ENCODE results near the gene COL1A2.

The COL1A2 gene

GRCh38 chr7:94394437-94395140, at the start of gene COL1A2:
TSS of gene COL1A2 (plus strand) at chr7:94394895. CDS start at chr7:94395032, 137 bp downstream.
- no peak for DNase-seq

- DNase-seq, result no peak
These were observed 48.8 kb upstream of the COL1A2 start for GRCh38 chr7:94345907-94346306.

- no peak for DNase-seq
These were observed 46.6 kb upstream of the COL1A2 start for GRCh38 chr7:94348142-94348541.

DNA sequence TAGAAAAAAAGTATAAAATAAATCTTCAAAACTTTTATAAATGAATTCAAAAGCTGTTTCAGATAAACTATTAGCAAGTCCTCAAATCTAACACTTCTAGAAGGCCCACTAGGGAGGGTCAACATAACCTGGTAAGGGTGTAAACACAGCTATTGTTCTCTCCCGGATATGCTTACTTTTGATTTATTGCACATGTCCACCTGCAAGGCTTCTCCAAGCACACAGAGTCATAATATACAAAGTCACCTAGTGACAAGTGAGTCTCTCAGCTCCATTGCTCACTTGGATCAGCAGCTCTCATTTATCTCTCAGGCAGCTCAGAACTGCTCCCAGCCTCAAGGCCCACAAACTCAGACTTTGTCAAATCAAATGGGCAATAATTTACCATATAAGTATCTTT, 44.0 kb upstream of the COL1A2 start:
- no peak for DNase-seq

- DNase-seq, result no peak
These were observed 43.0 kb upstream of the COL1A2 start for GRCh38 chr7:94351703-94352102.

DNA sequence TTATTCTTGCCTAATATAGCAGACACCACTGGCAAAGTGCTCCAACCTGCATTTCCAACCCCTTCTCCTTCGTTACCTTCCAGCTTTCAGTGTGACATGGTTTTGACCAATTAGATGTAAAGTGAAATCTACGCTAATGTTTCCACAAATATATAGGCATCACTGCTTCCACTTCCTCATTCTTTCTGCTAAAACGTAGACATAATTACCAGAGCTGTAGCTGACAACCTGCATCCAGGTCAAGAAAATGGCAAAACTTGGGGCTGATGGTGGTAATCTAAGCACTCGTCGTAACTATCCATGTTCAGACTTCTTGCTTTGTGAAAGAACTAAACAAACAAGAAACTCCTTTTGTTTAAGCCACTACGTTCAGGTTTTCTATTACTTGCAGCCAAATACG, 41.8 kb upstream of the COL1A2 start:
- DNase-seq, result no peak

GRCh38 chr7:94354953-94355352, 39.7 kb upstream of the COL1A2 start:
- no peak for DNase-seq

- DNase-seq, result no peak
These were observed 39.2 kb upstream of the COL1A2 start for GRCh38 chr7:94355454-94355853.

DNA sequence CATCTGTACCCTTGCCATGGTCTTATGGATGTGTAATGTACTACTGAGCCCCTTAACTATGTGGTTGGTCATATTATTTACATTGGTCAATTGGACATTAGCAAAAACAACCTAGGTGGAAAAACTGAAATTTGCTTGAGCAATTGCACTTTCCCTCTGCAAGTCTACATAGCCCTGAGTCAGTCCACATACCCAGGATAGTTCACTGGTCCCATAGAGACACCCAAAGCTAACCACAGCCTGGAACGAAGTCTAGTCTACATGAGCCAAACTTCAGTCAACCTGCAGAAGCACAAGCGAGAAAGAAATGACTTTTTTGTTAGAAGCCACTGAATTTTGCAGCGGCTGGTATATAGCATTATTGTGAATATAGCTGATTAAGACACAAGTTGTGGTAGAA, 37.6 kb upstream of the COL1A2 start:
- no peak for DNase-seq

DNA sequence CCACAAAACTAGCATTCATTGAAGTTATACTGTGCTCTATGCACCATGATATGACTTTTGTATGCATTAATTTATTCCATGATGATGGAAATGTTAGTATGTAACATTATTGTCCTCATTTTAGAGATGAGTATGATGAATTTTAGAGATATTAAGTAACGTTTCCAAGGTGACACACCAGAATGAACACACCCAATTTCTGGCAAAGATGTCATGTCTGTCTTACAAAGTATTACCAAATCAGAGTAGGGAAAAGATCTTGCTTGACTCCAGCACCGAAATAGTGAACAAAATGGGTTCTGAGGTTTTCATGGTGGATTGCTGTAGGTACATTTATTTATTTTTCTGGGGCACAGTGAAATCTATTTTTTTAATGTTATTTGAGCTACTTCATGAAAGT, 33.8 kb upstream of the COL1A2 start:
- DNase-seq, result no peak

DNA sequence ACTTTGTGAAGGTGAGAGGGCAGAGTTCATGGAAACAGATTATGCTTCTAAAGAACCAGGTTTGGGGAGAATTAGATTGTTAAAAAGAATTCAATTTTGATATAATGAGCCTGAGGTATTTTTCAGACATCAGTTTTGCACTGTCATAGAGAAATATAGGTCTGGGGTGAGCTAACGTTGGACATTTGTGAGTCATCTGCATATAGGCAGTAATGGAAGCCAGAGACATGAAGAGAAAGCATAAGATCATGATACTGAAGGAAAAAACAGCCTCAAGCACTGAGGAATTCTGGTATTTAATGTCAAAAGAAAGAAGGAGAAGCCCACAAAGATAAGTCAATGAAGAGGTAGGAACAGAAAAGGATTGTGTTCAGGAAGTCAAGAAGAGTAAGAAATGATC, 32.4 kb upstream of the COL1A2 start:
- DNase-seq, result no peak

DNA sequence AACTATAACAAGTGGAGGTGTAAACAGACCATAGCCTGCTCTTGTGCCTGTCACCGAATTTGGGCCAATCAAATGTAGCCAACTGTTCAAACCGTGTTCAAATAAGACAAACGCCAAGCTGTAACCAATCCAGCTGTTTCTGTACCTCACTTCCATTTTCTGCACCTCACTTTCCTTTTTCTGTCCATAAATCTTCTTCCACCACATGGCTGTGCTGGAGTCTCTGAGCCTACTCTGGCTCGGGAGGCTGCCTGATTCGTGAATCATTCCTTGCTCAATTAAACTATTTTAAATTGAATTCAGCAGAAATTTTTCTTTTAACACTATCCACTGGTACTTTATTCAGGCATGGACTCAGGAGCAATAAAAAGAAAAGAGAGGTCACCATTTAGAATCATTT, 29.9 kb upstream of the COL1A2 start:
- no peak for DNase-seq

DNA sequence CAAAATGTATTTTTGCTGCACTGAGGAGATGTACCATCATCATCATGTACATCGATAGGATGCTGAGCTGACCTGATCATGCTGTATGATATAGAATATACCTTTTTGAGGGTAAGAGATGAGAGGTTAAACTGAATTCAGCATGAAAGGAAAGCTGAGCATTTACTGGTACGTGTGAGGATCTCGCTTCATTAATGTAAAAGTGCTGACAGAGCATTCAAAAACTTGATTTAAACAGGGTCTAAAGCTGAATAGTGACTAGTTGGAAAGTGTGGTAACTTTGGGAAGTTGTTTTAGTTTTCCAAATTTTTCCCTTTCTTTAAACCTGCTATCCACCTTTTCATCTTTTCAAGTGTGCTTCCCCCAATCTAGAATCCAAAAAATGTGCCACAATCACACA, 28.5 kb upstream of the COL1A2 start:
- no peak for DNase-seq

- DNase-seq, result no peak
These were observed 27.9 kb upstream of the COL1A2 start for GRCh38 chr7:94366832-94367231.

GRCh38 chr7:94367949-94368348, 26.7 kb upstream of the COL1A2 start:
- DNase-seq, result no peak

GRCh38 chr7:94368371-94368791, 26.3 kb upstream of the COL1A2 start:
- DNase-seq, result no peak

GRCh38 chr7:94374231-94374630, 20.5 kb upstream of the COL1A2 start:
- no peak for DNase-seq

DNA sequence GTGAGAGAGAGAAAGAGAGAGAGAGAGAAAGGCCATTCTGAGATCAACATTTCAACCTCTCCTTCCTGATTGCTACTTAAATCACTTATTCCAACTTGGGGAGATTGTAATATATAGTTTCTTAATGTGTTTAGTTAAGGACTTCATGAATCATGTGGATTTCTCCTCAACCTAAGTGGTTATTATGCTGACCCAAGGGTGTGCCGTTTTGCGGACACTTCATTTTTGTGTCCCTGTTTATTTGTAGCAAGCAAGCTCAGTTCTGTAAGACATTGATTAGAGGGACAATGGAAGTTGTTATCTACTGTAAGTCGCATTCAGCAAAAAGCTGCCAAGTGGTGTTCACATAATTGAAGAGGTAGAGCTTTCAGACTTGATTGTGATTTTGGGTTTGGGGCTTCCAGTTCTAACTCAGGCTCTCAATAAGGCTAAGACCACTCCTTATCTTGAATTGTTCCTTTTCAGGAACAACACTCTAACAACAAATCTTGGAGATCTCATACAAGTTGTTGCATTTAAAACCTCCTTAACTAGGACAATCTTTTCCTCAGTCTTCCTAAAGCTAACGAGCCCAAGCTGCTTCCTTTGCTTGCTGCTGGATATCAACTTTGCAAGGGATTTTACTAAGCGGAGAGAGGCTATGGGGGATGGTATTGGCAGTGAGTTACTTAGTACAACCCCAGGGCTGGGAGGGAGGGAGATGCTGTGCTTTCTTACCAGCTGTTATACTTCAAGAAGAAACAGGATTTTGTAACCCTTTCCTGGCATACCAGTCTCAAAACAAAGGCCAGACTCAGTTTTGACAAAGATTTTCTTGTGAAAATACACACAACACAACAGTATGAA, 19.8 kb upstream of the COL1A2 start:
- no peak for DNase-seq

- DNase-seq, result no peak
These were observed 19.0 kb upstream of the COL1A2 start for GRCh38 chr7:94375691-94376090.

GRCh38 chr7:94376281-94376680, 18.4 kb upstream of the COL1A2 start:
- DNase-seq, result no peak

DNA sequence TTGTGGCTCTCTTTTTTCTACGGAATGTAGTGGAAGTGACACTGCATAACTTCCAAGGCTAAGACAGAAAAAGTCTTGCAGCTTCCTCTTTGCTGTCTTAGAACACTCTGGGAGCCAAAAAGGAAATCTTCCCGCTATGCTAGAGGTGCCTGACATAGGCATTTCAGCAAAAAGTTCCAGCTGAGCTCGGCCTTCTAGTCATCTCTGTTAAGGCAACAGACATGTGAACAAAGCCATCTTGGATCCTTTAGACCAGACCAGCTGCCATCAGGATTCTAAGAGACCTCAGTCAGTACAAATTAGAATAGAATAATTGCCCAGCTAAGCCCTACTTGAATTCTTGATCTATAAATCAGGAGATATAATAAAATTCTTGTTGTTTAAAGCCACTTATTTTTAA, 16.3 kb upstream of the COL1A2 start:
- no peak for DNase-seq

DNA sequence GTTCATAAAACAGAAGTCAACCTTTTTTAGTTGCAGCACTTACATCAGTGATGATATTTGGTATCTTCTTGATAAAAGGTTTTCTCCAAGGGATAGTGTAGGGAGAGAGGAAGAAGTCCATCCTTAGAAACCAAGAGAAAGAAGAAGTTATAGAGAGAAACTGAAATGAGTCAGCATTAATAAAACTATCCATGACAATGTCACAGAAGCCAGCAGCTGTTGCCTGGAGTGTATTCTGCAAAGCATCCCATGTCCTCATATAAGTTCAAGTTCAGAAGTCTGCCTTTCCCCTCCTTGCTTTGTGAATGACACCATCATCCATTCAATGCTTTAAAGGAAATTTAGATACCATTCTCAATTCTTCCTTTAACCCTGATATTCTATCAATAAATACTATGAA, 14.4 kb upstream of the COL1A2 start:
- DNase-seq, result no peak

DNA sequence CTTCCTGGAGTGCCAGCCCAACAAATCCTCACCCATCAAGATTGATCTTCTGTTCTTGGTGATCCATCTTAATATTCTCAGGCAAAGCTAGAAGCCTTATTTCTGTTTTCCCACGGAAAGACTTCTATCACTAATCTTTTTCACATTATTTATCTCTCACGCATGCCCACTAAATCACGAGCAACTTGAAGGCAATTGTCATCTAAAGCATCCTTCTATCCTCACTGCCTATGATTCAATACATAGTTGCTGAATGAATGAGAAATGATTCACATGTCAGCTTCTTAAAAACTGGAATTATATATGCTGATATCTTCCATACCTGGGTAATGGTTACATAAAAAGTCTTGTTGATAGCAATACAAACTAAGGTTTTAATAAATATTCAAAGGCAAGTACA, 12.6 kb upstream of the COL1A2 start:
- no peak for DNase-seq

- no peak for DNase-seq
These were observed 11.9 kb upstream of the COL1A2 start for GRCh38 chr7:94382746-94383145.

- DNase-seq, result no peak
These were observed 10.4 kb upstream of the COL1A2 start for GRCh38 chr7:94384315-94384714.

Measured in inflammatory macrophage treated with lipopolysaccharide for 4 hours (primary cell).